Activated CD8-positive, alpha-beta memory T cell treated with anti-CD3 and anti-CD28 coated beads for 48 hours (primary cell): ENCODE measurements around the gene CCT3.
"Not testable (repeated sequence)": the region's sequence is repeated elsewhere in the genome, so short reads cannot be mapped to it uniquely, and the experiment has no call there.

Experiments
- DNase-seq, 3 experiments: peaks; one replicate each; pipeline ENCODE4 v3.0.0-alpha.2; 2020; ENCODE audit warnings: low read depth in 2 of 3, low spot score in 2 of 3

CCT3 gene

DNA sequence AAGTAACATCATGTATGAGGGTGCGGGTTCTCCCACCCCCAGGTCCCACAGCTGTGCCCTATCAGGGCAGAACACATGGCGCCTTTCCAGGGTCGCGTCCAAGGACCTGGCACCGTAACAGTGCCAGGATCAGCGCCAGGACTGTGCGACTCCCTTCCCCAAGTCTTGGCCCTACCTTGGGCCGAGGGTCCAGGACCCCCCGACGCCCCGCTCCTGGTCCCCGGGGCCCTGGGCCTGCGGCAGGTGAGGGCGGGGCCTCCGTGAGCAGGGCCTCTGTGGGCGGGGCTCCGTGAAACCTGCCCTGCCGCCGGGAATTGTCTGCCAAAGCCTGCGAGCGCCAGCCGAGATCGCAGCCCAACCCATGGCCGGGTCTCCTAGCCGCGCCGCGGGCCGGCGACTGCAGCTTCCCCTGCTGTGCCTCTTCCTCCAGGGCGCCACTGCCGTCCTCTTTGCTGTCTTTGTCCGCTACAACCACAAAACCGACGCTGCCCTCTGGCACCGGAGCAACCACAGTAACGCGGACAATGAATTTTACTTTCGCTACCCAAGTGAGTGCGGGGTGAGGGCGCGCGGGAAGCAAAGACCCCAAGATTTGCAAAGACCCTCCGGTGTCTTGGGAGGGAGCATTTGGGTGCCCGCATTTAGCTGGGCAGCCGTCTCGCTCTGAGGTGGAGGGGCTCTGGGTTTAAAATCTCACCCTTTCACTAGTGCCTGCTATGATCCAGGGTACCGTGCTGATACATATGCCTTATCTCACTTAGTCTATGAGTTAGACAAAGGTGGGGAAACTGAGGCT lies 31.0 kb upstream of the CCT3 start, which contains the start of gene RHBG:
TSS of gene RHBG (plus strand) at position 323 of the 796 bp plus-strand sequence. CDS start at position 362, 39 bp downstream.
- DNase-seq, result no peak

DNA sequence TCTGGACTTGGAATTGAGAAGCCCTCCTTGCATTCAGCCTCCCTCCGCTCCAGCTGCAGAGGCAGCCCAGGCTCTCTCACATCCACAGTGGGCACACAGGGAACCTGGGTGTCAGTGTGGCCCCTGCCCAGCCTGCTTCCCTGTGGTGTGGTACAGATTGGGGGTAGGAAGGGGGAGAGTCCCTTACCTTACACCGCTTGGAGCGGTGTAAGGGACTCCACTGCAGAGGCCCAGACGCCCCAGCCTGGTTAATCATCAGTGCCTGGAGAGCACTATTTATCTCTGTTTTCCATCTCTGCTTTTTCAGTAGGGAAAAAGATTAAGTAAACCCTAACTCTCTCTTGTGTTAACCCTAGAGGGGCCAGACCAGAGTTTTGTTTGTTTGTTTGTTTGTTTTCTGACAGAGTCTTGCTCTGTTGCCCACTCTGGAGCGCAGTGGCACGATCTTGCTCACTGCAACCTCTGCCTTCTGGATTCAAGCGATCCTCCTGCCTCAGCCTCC lies 30.1 kb upstream of the CCT3 start:
- no peak for DNase-seq

- no peak for DNase-seq
Measured at GRCh38 chr1:156367383-156368156, 29.5 kb upstream of the CCT3 start.

DNA sequence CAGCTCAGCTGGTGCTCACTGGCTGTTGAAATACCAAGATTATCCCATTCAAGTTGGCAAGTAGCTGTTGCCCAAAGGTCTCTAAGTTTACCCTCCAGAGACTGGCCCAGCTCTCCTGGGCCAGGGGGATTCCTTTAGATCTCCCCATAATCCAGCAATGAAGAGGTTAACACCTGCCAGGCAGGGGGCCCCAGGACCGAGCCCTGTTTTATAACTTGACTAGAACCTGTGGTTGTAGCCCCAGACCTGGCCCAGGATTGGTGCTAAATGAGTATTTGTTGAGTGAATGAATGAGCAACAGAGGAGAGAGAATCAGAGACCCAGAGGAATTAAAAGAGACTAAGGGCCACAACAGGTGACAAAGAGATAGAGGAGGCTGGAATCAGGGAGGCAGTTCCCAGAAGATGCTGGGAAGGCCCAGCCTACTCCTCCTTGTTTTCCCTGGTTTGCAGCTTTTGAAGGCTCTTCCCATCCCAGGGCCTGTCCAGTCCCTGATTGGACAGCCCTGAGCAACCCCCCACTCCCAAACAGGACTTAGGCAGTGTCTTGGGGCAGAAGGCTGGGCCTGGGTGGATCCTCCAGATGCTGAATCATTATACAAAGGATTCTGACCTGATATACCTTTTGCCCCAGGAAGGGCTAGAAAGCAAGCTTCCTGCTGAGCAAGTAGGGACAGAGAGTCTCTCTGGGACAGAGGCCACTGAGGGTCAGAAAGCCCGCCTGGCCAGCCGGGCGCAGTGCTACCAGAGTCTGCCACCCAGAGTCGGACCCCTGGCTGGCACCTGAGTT lies 28.5 kb upstream of the CCT3 start:
- DNase-seq, result no peak

- no peak for DNase-seq
Measured at GRCh38 chr1:156365754-156366153, 27.7 kb upstream of the CCT3 start.

DNA sequence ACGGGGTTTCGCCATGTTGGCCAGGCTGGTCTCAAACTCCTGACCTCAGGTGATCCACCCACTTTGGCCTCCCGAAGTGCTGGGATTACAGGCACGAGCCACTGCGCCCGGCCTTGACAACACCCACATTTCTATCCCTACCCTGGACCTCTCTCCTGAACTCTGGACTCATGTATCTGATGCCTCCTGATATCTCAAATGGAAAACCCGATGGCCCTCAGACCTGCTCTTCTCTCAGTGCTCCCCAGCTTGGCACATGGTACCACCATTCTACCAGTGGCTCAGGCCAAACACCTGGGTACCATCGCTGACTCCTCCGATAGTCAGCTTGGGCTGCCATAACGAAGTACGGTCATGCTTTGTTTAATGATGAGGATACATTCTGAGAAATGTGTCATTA lies 22.4 kb upstream of the CCT3 start:
- DNase-seq, result no peak

GRCh38 chr1:156359973-156360372 lies 21.9 kb upstream of the CCT3 start:
- DNase-seq, result no peak

DNA sequence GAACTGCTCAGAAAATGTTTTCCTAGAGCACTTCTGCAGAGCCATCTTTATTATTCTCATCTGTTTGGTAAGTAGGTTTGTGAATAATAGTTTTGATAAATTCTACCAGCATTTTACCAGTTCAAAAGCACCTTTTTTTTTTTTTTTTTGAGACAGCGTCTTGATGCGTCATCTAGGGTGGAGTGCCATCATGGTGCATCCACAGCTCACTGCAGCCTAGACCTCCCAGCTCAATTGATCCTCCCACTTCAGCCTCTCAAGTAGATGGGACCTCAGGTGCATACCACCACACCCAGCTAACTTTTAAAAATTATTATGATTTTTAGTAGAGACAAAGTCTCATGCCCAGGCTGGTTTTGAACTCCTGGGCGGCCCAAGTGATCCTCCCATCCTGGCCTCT lies 21.2 kb upstream of the CCT3 start:
- no peak for DNase-seq

DNA sequence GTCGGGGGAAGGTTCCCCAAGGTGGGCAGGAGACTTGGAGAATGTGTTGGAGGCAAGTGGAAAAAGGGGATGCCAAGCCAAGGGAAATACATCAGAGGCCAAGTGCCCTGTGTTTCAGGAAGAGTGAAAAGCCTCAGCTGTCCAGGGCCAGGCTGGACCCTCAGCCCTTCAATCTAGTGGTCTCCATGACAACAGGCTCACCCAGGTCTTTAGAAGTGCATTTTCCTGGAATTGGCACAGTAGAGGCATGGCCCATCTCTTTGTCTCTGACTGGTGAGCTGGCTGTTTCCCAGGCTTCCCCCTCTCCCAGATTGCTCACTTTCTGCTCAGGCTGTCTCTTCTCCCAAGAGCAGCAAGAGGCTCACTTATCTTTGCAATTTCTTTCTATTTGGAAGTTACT lies 20.5 kb upstream of the CCT3 start:
- no peak for DNase-seq

- no peak for DNase-seq
Measured at GRCh38 chr1:156357977-156358376, 19.9 kb upstream of the CCT3 start.

GRCh38 chr1:156356875-156357534 lies 18.9 kb upstream of the CCT3 start:
- DNase-seq, result peak; percentile 30 to 32 (median 31)

GRCh38 chr1:156356262-156356874 lies 18.3 kb upstream of the CCT3 start:
- DNase-seq, result no peak

GRCh38 chr1:156352481-156352880 lies 14.4 kb upstream of the CCT3 start:
- DNase-seq, result not testable (repeated sequence)

GRCh38 chr1:156347331-156347730 lies 9.2 kb upstream of the CCT3 start:
- no peak for DNase-seq

DNA sequence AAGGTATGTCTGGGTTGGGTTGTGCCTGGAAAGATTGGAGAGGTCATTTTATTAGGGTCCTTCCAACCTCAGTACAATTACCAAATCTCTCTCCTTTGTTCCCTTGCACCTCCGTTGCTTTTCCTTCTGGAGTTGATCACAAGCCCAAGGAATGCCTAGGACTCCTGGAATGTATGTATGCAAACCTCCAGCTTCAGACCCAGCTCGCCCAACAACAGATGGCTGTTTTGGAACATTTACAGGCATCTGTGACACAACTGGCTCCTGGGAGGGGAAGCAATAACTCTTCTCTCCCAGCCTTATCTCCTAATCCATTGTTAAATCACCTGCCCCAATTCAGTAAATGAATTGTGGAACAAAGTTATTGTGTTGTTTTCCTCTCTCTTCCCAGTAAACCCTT lies 8.5 kb upstream of the CCT3 start:
- DNase-seq, result no peak

DNA sequence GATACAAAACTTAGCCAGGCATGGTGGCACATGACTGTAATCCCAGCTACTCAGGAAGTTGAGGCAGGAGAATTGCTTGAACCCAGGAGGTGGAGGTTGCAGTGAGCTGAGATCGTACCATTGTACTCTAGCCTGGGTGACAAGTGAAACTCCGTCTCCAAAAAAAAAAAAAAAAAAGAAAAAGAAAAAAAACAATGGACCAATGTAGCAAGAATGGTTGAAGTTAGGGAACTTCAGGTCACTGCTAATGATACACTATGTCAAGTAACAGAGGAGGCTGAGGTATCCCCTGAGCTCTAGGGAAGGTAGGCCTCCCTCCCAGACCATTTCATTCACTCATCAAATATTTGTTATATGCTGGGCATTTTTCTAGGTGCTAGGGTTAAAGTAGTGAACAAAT lies 7.9 kb upstream of the CCT3 start:
- not testable (repeated sequence) for DNase-seq

DNA sequence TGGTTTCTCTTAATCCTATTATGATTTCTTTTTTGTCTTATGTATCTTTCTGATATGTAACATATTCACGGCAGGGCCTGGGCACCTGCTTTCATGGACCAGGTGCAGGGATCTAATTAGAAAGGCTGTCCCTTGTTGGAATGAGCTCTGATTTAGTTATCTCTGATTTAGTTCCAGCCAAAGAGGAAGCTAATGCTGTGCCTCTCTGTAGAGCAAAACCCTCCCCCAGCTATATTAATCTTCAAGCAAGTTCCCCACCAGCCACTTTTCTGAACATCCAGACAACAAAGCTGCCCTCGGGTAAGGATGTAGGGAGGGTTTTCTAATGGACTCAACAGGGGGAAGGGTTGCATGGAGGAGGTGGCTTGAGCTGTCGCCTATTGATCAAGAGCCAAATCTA lies 6.3 kb upstream of the CCT3 start:
- DNase-seq, result no peak

DNA sequence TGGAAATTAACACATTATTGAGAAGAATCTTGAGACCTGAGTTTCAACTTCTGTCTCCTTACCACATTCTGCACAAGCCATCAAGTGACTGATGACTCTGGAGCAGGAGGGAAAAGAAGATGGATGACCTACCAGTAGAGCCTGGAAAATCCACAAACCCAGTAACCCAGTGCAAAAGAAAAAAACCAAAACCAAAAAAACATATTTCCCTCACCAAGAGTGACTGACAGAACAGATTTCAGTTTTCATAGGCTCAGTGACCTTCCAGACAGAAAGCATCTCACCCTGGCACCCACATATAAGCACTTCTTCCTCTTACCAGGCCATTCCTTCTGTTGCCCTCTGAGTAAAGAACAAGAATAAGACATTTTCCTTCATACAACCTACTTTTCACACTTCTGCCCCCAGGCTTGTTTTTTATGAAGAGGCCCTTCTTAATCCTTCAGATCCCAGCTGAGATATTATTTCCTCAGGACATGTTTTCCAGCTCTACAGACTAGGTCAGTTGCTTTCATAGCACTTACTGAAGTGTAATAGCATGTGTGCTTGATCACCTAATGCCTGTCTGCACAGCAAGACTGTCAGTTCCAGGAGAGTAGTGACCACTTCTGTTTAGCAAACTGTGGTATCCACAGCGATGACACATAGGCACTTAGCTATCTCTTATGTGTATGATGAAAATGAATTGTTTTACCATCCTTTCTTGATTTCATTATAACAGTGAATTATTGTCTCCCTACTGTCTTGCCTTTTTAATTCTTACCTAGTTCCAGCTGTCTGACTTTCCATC lies 4.3 kb upstream of the CCT3 start:
- no peak for DNase-seq

DNA sequence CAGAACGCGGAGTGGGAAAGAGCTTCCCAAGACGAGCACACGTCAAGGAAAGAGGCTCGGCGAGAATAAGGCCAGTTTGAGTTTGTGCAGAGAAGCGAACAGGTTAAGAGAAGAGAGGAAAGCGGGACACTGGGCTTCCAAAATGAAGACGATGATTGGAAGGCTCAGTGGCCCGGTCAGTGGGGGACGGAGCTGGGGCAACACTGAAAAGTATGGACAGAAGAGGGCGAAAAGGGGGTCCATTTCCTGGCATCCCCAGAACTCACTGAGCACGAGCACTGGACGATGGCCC lies 258 bp downstream of the CCT3 start:
- no peak for DNase-seq
